Neutrophil (primary cell): ENCODE measurements around the gene PKN3.

ENCODE experiments used
- H3K27ac ChIP-seq: fragments of 200-600 bp; sonication (generic); 2 replicates; pipeline ENCODE4 v1.5.1; 2016; ENCODE audit warnings: mild to moderate bottlenecking, moderate library complexity
- H3K27me3 ChIP-seq: fragments of 200-600 bp; sonication (generic); 2 replicates; pipeline ENCODE4 v1.6.0; 2016; ENCODE audit warnings: mild to moderate bottlenecking
- H3K36me3 ChIP-seq: fragments of 200-600 bp; sonication (generic); 2 replicates; pipeline ENCODE4 v1.5.1; 2017
- H3K4me1 ChIP-seq, 2 experiments: fragments of 200-600 bp in 1 of 2; sonication (generic) in 1 of 2; 1 replicate in 1 of 2; 2 replicates in 1 of 2; pipeline versions ENCODE4 v1.5.1 to v1.6.1; 2013 to 2016; ENCODE audit warnings: low read depth in 1 of 2, low read length in 1 of 2, mild to moderate bottlenecking in 1 of 2, moderate library complexity in 1 of 2; ENCODE audit not compliant: control insufficient read depth in 1 of 2, insufficient read depth in 1 of 2
- H3K4me3 ChIP-seq, 2 experiments: fragments of 200-600 bp in 1 of 2; sonication (generic) in 1 of 2; 1 replicate in 1 of 2; 2 replicates in 1 of 2; pipeline ENCODE4 v1.5.1; 2013 to 2016; ENCODE audit warnings: low read depth in 1 of 2, low read length in 1 of 2, mild to moderate bottlenecking in 1 of 2, moderate library complexity in 1 of 2
- H3K9me3 ChIP-seq: fragments of 200-600 bp; sonication (generic); 2 replicates; pipeline ENCODE4 v1.5.1; 2016
- TF ChIP-seq, protein P1 (sequence below): fragments of 200-600 bp; sonication (generic); IDR thresholded peaks from 2 replicates; pipeline ENCODE4 v1.5.1; 2016; ENCODE audit warnings: antibody characterized with exemption

PKN3 gene

GRCh38 chr9:128706045-128706444 lies 3.7 kb downstream of the PKN3 start:
- Histone ChIP-seq H3K27me3 (peaks cover 20% of the 10 kb centered on the region), H3K9me3 (no peaks in the 10 kb centered on the region), H3K36me3 (no peaks in the 10 kb centered on the region), H3K27ac (no peak overlapping the region), H3K4me1 (peaks cover 11 to 20% of the 10 kb centered on the region in 2 experiments), H3K4me3 (no peak overlapping the region)
- TF ChIP-seq, protein P1, sequence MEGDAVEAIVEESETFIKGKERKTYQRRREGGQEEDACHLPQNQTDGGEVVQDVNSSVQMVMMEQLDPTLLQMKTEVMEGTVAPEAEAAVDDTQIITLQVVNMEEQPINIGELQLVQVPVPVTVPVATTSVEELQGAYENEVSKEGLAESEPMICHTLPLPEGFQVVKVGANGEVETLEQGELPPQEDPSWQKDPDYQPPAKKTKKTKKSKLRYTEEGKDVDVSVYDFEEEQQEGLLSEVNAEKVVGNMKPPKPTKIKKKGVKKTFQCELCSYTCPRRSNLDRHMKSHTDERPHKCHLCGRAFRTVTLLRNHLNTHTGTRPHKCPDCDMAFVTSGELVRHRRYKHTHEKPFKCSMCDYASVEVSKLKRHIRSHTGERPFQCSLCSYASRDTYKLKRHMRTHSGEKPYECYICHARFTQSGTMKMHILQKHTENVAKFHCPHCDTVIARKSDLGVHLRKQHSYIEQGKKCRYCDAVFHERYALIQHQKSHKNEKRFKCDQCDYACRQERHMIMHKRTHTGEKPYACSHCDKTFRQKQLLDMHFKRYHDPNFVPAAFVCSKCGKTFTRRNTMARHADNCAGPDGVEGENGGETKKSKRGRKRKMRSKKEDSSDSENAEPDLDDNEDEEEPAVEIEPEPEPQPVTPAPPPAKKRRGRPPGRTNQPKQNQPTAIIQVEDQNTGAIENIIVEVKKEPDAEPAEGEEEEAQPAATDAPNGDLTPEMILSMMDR, result no peak

GRCh38 chr9:128706671-128707381 lies 4.5 kb downstream of the PKN3 start:
- Histone ChIP-seq H3K9me3 (no peaks in the 10 kb centered on the region), H3K27me3 (peaks cover 20% of the 10 kb centered on the region), H3K4me1 (peaks cover 11 to 20% of the 10 kb centered on the region in 2 experiments), H3K36me3 (no peaks in the 10 kb centered on the region), H3K27ac (no peak overlapping the region), H3K4me3 (no peak overlapping the region)
- TF ChIP-seq, protein P1, result no peak

DNA sequence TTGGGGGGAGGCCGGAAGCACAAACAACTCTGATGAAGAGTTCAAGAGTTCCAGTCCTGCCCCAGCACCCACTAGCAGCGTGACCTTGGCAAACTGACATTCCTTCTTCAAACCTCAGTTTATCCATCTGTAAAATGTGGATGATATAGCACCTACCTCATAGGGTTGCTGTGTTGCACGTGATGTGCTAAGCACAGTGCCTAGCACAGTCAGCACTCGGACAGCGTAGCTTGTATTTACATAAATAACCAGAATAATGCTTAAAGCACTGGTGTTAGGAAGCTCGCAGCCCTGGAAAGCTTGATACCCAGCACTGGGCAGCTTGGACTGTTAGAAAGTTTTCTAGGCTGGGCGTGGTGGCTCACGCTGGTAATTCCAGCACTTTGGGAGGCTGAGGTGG lies 5.1 kb downstream of the PKN3 start:
- Histone ChIP-seq H3K36me3 (no peaks in the 10 kb centered on the region), H3K27me3 (peaks cover 15% of the 10 kb centered on the region), H3K27ac (no peak overlapping the region), H3K9me3 (no peaks in the 10 kb centered on the region), H3K4me1 (peaks cover 8 to 15% of the 10 kb centered on the region in 2 experiments), H3K4me3 (no peak overlapping the region)
- TF ChIP-seq, protein P1, result no peak

DNA sequence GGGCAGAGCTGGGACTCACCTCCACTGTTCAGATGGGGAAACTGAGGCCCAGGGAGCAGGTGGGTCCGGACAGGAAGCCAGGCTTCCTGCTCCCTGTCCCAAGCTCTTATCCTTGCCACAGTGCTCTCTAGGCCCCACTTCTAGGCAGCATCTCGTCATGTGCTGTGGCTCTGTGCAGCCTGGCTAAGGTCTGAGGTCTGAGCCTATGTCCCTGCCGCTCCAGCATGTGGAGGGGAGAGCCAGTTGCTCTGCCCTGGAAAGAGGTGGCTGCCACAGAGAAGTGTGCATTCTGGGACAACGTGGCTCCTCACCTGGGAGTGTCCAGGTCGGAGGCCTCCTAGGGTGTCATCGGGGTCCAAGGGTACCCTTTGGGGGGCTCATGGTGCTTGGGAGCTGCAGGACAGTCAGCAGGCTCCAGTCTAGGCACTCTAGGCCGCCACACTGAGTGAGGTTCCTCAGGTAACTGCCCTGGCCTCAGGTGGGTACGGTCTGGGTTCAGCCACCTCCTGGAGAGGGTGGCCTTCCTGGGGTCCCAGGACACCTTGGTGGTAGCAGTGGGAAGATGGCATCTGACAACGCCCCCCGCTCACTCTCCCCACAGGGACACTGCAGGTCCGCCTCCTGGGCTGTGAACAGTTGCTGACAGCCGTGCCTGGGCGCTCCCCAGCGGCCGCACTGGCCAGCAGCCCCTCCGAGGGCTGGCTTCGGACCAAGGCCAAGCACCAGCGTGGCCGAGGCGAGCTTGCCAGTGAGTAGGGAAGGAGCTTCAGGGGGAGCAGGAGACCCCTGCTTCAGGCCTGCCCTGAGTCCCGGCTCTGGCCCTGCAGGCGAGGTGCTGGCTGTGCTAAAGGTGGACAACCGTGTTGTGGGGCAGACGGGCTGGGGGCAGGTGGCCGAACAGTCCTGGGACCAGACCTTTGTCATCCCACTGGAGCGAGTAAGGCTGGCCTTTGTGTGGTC lies 10.4 kb downstream of the PKN3 start:
- H3K27me3 ChIP-seq, result no peaks in the 10 kb centered on the region

DNA sequence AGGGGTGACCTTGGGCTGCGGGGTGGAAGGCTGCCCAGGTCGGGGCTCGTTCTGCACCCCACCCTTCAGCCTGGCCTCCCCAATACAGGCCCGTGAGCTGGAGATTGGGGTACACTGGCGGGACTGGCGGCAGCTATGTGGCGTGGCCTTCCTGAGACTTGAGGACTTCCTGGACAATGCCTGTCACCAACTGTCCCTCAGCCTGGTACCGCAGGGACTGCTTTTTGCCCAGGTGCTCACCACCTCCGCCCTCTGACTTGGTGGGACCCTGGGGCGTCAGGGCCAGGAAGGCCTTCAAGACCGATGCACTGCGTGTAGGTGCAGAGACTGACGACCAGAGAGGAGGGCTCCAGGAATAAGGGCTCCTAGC lies 11.1 kb downstream of the PKN3 start:
- H3K4me1 ChIP-seq, result no peaks in the 10 kb centered on the region

More for the DNA sequence above, 10.4 kb downstream of the PKN3 start:
- Histone ChIP-seq H3K27ac (no peak overlapping the region), H3K9me3 (no peaks in the 10 kb centered on the region), H3K4me1 (no peaks in the 10 kb centered on the region), H3K4me3 (no peak overlapping the region), H3K36me3 (peaks cover 6% of the 10 kb centered on the region)
- TF ChIP-seq, protein P1, result no peak

More for the DNA sequence above, 11.1 kb downstream of the PKN3 start:
- Histone ChIP-seq H3K27ac (no peak overlapping the region), H3K36me3 (peaks cover 6% of the 10 kb centered on the region), H3K9me3 (no peaks in the 10 kb centered on the region), H3K27me3 (no peaks in the 10 kb centered on the region), H3K4me3 (no peak overlapping the region)
- TF ChIP-seq, protein P1, result no peak
